RWPE2 (cell line): ENCODE measurements around the gene NGF.
A peak's percentile ranks its signal among the peaks of the same experiment; 100 is the strongest.

Experiments
- ATAC-seq: fragments of 200-7000 bp; cut with Tn5 transposase; 3 replicates; pipeline ENCODE4 v1.9.1; 2021; ENCODE audit warnings: low read depth
- DNase-seq: peaks from one replicate; pipeline ENCODE4 v3.0.0-alpha.2; 2020; ENCODE audit warnings: low spot score
- H3K27ac ChIP-seq: fragments of 450-650 bp; 2 replicates; pipeline ENCODE4 v1.5.1; 2017; ENCODE audit warnings: mild to moderate bottlenecking; ENCODE audit not compliant: poor library complexity, severe bottlenecking
- H3K27me3 ChIP-seq: fragments of 250-450 bp; sonication (Bioruptor Pico); 2 replicates; pipeline ENCODE4 v1.5.1; 2021; ENCODE audit warnings: mild to moderate bottlenecking, moderate library complexity; ENCODE audit not compliant: insufficient read depth, poor library complexity, severe bottlenecking
- H3K36me3 ChIP-seq: fragments of 250-450 bp; sonication (Bioruptor Pico); 2 replicates; pipeline ENCODE4 v1.5.1; 2020; ENCODE audit warnings: low read depth, mild to moderate bottlenecking, moderate library complexity
- H3K4me1 ChIP-seq: fragments of 250-450 bp; sonication (Bioruptor Pico); 2 replicates; pipeline ENCODE4 v1.5.1; 2021; ENCODE audit warnings: mild to moderate bottlenecking, moderate library complexity; ENCODE audit not compliant: insufficient read depth, poor library complexity, severe bottlenecking
- H3K4me3 ChIP-seq: fragments of 250-450 bp; sonication (Bioruptor Pico); 2 replicates; pipeline ENCODE4 v1.5.1; 2021; ENCODE audit warnings: mild to moderate bottlenecking, moderate library complexity; ENCODE audit not compliant: severe bottlenecking
- H3K9me3 ChIP-seq: fragments of 250-450 bp; sonication (Bioruptor Pico); 2 replicates; pipeline ENCODE4 v1.5.1; 2021; ENCODE audit warnings: mild to moderate bottlenecking, moderate library complexity; ENCODE audit not compliant: severe bottlenecking
- CTCF ChIP-seq: fragments of 450-650 bp; IDR thresholded peaks from one replicate; pipeline ENCODE4 v1.5.1; 2017; ENCODE audit warnings: mild to moderate bottlenecking, moderate library complexity; ENCODE audit not compliant: poor library complexity, severe bottlenecking

NGF gene

GRCh38 chr1:115323366-115324004 lies 14.6 kb downstream of the NGF start:
- TF ChIP-seq CTCF: no peak
- Histone ChIP-seq H3K36me3 (no peaks in the 10 kb centered on the region), H3K27ac (peak overlapping the region; percentile 56), H3K4me1 (peaks cover 24% of the 10 kb centered on the region), H3K27me3 (no peaks in the 10 kb centered on the region), H3K4me3 (no peak overlapping the region), H3K9me3 (no peaks in the 10 kb centered on the region)
- peak; percentile 90 for ATAC-seq
- DNase-seq: no peak

- no peak overlapping the region for H3K4me3 ChIP-seq
- no peak for ATAC-seq
- no peak for TF ChIP-seq CTCF
Measured at GRCh38 chr1:115322631-115323030, 15.4 kb downstream of the NGF start.

GRCh38 chr1:115320377-115320776 lies 17.7 kb downstream of the NGF start:
- no peak for TF ChIP-seq CTCF
- ATAC-seq: peak; percentile 80
- Histone ChIP-seq H3K4me3 (no peak overlapping the region), H3K36me3 (no peaks in the 10 kb centered on the region), H3K27me3 (no peaks in the 10 kb centered on the region), H3K27ac (peak overlapping the region; percentile 25), H3K4me1 (peaks cover 24% of the 10 kb centered on the region), H3K9me3 (no peaks in the 10 kb centered on the region)
- DNase-seq: no peak

More at GRCh38 chr1:115322631-115323030, 15.4 kb downstream of the NGF start:
- Histone ChIP-seq H3K27ac (peak overlapping the region; percentile 56), H3K9me3 (no peaks in the 10 kb centered on the region), H3K4me1 (peaks cover 24% of the 10 kb centered on the region), H3K36me3 (no peaks in the 10 kb centered on the region), H3K27me3 (no peaks in the 10 kb centered on the region)
- no peak for DNase-seq

- Histone ChIP-seq H3K9me3 (no peaks in the 10 kb centered on the region), H3K4me1 (peaks cover 29% of the 10 kb centered on the region), H3K27me3 (no peaks in the 10 kb centered on the region), H3K36me3 (no peaks in the 10 kb centered on the region), H3K4me3 (no peak overlapping the region), H3K27ac (no peak overlapping the region)
- ATAC-seq (no peak), DNase-seq (no peak)
- no peak for TF ChIP-seq CTCF
Measured at GRCh38 chr1:115319706-115320105, 18.3 kb downstream of the NGF start.
